GM18526 (cell line): ENCODE data around the gene RTTN.

ENCODE experiments used
- POLR2A ChIP-seq: IDR thresholded peaks from 3 replicates; pipeline ENCODE4 v1.6.1; 2011; ENCODE audit not compliant: insufficient read length; ENCODE audit errors: extremely low read depth

The RTTN gene

DNA sequence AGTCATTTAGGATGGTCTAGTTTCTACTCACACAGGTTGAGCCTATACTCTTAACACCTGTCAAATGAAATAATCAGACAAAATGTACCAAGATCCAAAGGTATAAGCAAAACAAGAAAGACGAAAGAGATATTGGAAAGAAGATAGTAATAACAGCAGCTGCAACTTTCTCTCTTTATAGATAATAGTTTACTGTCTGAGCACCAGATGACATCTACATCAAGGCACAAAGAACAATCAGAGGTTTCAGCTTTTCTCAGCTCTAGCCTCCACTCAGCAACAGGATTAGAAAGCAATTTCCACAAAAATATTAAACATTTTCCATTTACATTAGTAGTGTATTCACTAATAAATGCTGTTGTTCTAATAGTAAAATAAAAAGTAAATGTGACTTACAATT, 66.3 kb downstream of the RTTN start:
- TF ChIP-seq POLR2A = no peak

DNA sequence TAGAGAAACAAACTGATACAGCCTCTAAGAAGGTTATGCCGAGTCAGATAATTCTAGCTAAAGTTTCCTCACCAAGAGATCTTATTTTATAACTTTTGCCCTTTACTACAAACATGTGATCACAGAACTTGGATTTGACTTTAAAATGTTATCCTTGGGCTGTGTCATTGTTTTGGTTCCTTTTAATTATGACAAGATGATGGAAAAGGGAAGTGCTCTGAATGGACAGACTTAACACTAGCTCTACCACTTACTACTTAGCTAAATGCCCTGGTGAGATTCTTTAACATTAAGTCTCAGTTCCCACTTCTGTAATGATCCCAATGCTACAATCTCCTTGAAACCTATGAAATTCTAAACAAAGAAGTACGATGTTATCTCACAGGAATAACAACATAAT, 69.9 kb downstream of the RTTN start:
- TF ChIP-seq POLR2A = no peak

DNA sequence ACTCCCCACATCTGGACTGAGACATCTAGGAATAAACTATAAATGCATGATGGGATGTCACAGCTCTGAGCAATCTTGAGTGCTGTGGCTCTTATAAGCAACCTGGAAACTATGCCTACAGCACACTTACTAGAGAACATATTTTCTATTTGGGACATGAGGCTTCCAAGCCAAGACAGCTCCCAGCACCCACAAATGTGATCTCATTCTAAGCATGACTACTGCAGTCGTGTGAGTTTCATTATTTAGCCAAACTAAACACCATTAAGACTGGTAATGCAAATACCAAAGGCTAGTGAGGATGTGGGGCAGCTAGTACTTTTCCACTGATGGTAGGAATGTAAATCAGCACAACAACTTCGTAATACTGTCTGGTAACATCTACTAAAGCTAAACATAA, 72.5 kb downstream of the RTTN start:
- TF ChIP-seq POLR2A = no peak

DNA sequence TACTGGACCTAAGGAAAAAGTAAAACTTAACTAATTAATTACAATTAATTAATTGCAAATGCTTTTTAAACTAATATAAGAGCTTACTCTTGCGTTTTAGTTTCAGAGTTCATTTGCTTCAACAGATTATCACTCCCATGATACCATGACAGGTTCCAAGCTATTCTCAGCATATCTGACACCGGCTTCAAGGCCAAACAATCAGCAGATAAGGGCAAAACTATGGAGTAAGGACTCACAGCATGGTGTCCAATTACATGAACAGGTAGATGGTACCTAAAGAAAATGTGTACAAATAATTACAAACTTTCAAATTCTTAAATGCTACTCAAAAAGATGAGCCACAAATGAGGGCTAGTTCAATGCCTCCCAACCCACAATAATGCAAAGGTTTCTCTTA, 77.2 kb downstream of the RTTN start:
- no peak for TF ChIP-seq POLR2A

DNA sequence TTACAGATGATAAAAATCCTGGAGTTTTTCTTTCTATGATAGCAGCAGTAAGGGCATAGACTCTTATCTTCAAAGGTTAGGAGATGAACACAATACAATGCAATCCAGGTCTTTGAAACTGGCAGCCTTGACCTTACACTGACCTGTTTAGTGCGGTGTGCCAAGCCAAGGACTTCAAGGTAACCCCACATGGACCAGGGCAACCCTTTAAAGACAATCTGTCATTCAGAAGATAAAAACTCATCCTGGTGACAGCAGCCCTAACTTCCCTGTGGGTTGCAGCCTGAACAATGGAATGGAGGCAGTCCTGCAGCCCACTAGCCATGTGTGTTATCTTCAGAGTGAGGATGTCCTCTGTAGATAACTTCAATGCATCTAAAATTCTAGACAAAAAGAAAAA, 78.1 kb downstream of the RTTN start:
- TF ChIP-seq POLR2A = no peak

DNA sequence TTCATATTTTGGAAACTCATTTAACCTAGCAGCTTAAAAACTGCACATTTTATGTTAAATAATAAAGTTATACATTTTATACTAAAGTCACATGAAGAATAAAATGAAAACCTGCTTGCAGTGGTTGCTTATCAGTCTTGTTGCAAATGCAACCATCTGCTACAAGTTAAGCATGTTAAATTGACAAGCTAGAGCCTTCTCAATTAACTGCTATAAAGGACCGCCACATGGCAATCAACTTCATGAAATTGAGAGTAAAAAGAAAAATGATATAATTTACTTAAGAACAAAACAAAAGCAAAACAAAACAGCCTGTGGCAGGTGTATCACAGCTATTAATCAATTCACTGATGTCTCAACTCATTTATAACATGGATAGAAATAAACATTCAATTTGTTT, 78.7 kb downstream of the RTTN start:
- no peak for TF ChIP-seq POLR2A

DNA sequence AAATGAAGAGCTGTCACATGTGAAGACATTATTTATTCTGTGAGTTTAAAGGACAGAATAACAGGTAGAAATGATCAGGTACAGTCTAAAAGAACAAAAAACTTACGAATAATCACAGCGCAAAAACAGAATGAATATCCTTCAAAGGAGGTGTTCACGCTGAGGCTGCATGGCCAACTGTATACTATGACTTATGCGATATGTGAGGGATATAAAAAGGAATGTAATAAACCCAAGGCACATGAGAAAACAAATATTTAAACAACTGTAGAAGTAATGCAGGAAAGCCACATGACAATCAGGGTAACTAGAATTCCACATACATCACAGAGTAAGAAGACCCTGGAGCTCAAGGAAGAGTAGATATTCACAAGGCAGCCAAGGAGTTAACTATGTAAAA, 81.3 kb downstream of the RTTN start:
- TF ChIP-seq POLR2A = no peak

DNA sequence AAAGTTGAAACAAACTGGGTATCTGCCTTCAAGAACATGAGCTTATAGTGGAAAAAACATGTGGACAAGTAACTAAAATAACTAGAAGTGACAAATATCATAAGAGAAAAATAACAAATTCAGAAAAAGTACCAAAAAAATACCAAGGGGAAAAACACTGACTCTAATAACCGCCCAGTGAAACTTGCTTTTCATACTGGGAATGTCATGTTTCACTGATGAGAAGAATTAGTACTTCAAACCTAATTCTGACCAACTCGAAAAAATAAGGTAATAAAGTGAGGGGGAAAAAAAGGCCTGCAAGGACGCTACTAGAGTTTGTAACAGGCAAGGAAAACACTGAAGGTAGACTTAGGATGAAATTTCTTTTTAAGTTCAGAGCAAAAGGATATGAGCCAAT, 83.6 kb downstream of the RTTN start:
- TF ChIP-seq POLR2A = no peak

DNA sequence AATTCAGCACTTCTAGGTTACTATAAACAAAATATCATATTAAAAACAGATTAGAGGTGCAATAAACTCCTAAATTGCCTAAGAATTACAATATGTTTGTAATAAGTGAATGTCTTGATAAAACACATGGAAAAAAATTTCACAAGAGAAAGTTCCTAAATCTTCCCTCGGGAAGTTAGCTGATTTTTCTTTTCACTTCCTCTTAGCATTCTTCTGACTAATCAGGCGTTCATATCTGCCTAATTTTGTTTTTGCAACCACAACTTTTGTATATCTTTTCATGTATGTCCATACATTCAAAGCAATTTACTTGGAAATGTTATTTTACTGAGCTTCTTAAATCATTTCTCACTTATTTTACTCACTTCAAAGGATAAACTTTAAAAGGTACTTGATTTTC, 88.5 kb downstream of the RTTN start:
- no peak for TF ChIP-seq POLR2A

DNA sequence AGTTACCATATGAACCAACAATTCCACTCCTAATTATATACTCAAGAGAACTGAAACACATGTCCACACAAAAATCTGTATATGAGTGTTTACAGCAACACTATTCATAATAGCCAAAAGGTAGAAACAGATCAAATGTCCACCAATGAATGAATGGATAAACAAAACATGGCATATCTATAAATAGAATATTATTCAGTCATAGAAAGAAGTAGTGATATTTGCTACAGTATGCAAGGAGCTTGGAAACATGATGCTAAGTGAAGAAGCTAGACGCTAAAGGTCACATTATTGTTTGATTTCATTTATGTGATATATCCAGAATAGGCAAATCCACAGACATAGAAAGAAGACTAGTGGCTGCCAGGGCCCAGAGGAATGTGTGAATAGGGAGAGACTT, 92.0 kb downstream of the RTTN start:
- no peak for TF ChIP-seq POLR2A

DNA sequence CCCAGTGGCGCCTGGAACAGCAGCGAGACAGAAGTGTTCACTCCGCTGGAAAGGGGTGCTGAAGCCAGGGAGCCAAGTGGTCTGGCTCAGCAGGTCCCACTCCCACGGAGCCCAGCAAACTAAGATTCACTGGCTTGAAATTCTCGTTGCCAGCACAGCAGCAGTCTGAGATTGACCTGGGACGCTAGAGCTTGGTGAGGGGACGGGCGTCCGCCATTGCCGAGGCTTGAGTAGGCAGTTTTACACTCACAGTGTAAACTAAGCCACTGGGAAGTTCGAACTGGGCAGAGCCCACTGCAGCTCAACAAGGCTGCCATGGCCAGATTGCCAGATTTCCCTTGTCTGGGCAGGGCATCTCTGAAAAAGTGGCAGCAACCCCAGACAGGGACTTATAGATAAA, 94.8 kb downstream of the RTTN start:
- TF ChIP-seq POLR2A = no peak

DNA sequence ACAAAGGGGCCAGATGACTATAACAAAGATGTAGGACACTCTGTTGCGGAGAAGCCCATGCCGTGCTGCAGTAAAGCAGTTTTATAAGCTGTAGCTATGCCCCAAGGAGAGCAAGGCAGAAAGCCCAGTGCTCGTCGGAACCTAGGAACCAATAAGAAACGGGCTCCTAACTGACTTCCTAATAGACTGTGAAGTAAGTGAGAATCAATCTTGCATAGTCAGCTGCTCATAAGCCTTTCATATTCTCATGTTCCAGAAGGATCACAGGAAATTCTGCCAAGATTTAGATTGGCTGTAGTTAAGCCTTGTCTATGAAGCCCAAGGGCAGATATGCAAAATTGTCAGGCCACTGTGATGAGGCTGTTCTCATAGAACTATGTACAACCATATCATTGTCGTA, 98.4 kb downstream of the RTTN start:
- TF ChIP-seq POLR2A = no peak

DNA sequence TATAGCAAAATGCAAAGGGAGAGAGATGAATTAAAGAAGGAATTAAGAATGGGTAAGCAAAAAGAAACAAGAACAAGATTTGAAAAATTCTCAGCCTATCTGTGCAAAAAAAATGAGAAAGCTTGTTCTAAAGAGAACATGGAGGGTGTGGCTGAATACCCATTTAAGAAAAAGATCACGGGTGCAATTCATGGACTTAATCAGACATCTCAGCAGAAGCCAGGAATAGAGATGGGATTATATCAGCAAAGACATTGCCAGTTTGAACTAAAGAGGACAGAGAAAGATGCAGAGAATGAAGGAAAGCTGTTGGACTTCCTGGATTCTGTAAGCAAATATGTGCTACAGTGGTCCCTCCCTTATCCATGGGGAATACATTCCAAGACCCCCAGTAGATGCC, 115.6 kb downstream of the RTTN start:
- TF ChIP-seq POLR2A = no peak

DNA sequence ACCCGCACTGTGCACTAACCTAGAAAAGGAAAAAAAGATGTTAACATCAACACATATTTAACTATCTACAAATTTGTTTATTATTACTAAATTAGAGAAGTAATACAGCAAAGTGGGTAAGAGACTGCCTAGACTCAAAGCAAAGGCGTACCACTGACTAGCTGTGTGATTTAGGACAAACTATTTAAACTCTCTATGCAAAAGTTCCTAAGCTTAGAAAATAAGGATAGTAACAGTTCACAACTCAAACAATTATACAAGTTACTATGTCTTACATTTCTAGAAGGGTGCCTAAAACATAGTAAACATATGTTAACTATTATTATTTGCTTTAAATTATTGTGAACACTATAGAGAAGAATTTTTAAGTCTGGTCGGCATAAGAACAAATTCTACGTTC, 119.4 kb downstream of the RTTN start:
- TF ChIP-seq POLR2A = no peak

DNA sequence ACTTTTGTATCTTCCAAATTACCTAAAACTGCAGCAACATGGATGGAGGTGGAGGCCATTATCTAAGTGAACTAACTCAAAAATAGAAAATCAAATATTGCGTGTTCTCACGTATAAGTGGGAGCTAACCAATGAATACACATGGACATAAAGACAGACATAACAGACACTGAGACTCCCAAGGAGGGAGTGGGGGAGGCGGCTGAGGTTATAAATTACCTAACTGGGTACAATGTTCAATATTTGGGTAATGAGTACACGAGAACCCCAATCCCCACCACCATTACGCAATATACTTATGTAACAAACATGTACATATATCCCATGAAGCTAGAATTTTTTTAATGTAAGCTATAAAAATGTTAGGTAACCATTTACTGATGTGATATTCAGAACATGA, 119.8 kb downstream of the RTTN start:
- no peak for TF ChIP-seq POLR2A

DNA sequence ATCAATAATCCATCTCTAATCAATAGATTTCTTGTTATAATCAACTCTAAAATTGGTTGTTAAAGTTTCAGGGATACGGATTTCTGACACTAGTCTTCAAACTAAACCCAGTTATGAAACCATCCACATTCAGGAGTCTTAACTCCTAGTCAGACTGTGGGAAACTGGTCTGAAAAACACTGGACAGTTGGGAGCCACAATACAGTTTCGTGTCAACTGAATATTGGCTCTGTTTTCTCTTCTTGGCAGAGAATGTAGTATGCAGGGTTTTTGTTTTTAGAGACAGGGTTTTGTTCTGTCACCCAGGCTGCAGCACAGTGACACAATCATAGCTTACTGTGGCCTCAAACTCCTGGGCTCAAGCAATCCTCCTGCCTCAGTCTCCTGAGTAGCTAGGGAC, 123.1 kb downstream of the RTTN start:
- TF ChIP-seq POLR2A = no peak

DNA sequence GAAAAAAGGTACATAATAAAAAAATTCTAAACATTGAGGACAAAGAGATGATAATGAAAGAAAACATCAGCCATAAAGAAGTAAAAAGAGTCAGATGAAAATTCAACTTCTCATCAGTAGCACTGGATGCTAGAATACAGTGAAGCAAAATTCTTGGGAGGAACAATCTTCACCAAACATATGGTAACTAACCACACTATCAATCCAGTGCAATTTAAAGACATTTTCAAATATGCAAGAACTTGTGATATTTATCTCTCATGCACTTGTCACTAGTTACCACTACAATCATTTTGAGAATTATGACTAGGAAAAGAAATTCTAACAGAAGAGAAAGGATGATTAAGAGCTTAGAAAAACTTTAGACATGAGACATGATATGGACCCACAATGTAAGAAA, 127.4 kb downstream of the RTTN start:
- no peak for TF ChIP-seq POLR2A

DNA sequence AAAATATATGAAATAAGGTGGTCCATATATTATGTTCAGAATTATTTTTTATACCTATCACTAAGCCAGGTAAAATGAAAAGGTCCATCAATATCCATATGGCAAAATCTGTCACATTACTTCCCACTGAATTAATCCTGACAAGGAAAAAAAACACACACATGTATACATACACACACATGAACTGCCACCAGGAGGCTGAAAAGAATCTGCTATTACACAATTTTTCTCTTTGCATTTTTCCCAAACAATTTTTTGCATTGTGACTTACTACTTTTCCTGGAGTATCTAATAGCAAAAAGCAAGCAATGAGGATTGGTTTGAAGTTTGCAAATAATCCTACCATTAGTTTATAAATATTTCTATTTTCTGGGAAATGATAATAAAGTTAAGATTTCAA, 129.6 kb downstream of the RTTN start:
- no peak for TF ChIP-seq POLR2A

DNA sequence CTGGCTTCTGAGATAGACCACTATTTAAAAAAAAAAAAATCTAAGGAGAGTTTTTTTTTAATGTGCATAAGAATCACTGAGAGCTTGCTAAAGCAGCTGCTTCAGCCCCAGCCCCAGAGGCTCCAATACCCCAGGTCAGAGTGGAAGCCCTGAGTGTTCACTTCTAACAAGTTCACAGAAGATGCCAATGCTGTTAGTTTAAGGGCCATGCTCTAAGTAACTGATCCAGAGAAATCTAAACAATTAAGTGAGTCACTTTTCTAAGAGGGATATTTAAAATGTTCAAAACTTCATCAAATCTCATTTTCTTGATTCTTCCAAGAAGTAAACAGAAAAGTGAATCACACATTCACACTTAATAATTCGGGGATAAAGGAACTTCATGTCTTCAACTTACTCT, 131.4 kb downstream of the RTTN start:
- TF ChIP-seq POLR2A = no peak

DNA sequence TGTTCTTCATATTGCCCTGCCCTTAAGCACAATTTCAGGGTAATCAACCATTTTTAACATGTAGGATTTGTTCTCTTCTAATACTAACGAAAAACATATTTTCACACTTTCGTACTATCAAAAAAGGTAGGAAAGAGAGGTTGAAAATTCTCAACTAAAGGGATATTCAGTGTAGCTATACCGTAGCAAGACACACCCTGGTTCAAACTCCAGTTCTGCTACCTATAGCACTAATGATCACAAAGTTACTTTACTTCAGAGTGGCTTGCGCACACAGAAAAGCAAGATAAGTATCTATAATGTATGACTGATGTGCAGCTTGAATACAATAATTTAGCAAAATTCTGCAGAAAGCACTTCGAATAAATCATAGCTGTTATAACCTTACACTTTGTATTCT, 132.1 kb downstream of the RTTN start:
- TF ChIP-seq POLR2A = no peak
